Measurements from ENCODE around the gene TMEM38B. TPM values are rescaled to one million over a fixed set of nuclear protein-coding genes. Genes with fewer than 3 reads are reported as not detected.
A peak's percentile ranks its signal among the peaks of the same experiment; 100 is the strongest.

Gene TMEM38B
- polyA plus RNA-seq (ENCODE audit: low read depth in 6 of 6): 10 to 100 TPM; 30.7 to 71.1 (median 43.2) TPM

GRCh38 chr9:105694190-105694847 is at the start of gene TMEM38B:
Gene TMEM38B (plus strand): TSS chr9:105694541. CDS start chr9:105694661, 120 bp downstream.
- ATAC-seq (ENCODE audit: low read depth in 2 of 2) (peak; percentile 78 to 80), DNase-seq (peak; percentile 84)
- Mint-ChIP-seq H3K27ac (peak within 1 kb of the TSS; percentile 32 to 94 (median 91)), H3K4me1 (peaks cover 18 to 24% (median 18%) of the 10 kb centered on the region in 3 donors), H3K4me3 (peak within 1 kb of the TSS; percentile 74 to 97 (median 88)), H3K9me3 (no peaks in the 10 kb centered on the region), H3K27me3 (peaks cover 8 to 18% (median 15%) of the 10 kb centered on the region in 3 donors), H3K36me3 (no peaks in the 10 kb centered on the region)

- no peak overlapping the region for H3K4me3 Mint-ChIP-seq
- H3K36me3 Mint-ChIP-seq: no peaks in the 10 kb centered on the region
- DNase-seq (no peak), ATAC-seq (ENCODE audit: low read depth in 2 of 2) (no peak)
- no peaks in the 10 kb centered on the region for H3K9me3 Mint-ChIP-seq
- H3K4me1 Mint-ChIP-seq: no peaks in the 10 kb centered on the region
- H3K27me3 Mint-ChIP-seq: no peaks in the 10 kb centered on the region
- no peak overlapping the region for H3K27ac Mint-ChIP-seq
Measured at GRCh38 chr9:105646879-105647594, 47.3 kb upstream of the TMEM38B start.

GRCh38 chr9:105647595-105648349 is 46.6 kb upstream of the TMEM38B start:
- Mint-ChIP-seq H3K4me3 (no peak overlapping the region), H3K27me3 (no peaks in the 10 kb centered on the region), H3K36me3 (no peaks in the 10 kb centered on the region)

GRCh38 chr9:105651806-105652205 is 42.5 kb upstream of the TMEM38B start:
- Mint-ChIP-seq H3K9me3 (peaks cover 0 to 3% (median 0%) of the 10 kb centered on the region in 7 donors), H3K27ac (peak overlapping the region in 1 of 6 donors; percentile 21), H3K27me3 (peaks cover 0 to 12% (median 11%) of the 10 kb centered on the region in 3 donors), H3K36me3 (no peaks in the 10 kb centered on the region), H3K4me1 (peaks cover 5 to 12% (median 6%) of the 10 kb centered on the region in 3 donors), H3K4me3 (no peak overlapping the region)
- DNase-seq (no peak), ATAC-seq (ENCODE audit: low read depth in 2 of 2) (no peak)

More at GRCh38 chr9:105647595-105648349, 46.6 kb upstream of the TMEM38B start:
- ATAC-seq (ENCODE audit: low read depth in 2 of 2): no peak
- Mint-ChIP-seq H3K9me3 (peaks cover 0 to under 1% (median 0%) of the 10 kb centered on the region in 7 donors), H3K27ac (no peak overlapping the region), H3K4me1 (no peaks in the 10 kb centered on the region)
- DNase-seq: no peak

- ATAC-seq (ENCODE audit: low read depth in 2 of 2) (peak; percentile 73 to 77), DNase-seq (peak; percentile 14)
- Mint-ChIP-seq H3K27ac (peak overlapping the region in 5 of 6 donors; percentile 18 to 82 (median 36)), H3K4me3 (peak overlapping the region; percentile 81 to 94 (median 87)), H3K4me1 (peaks cover 16 to 22% (median 19%) of the 10 kb centered on the region in 3 donors), H3K36me3 (no peaks in the 10 kb centered on the region), H3K27me3 (peaks cover 7 to 29% (median 23%) of the 10 kb centered on the region in 3 donors), H3K9me3 (peaks cover 0 to 3% (median 0%) of the 10 kb centered on the region in 7 donors)
Measured at GRCh38 chr9:105656131-105656921, 38.0 kb upstream of the TMEM38B start.

GRCh38 chr9:105658351-105658750 is 36.0 kb upstream of the TMEM38B start:
- ATAC-seq (ENCODE audit: low read depth in 2 of 2): no peak
- no peaks in the 10 kb centered on the region for H3K36me3 Mint-ChIP-seq
- peaks cover 33 to 37% (median 34%) of the 10 kb centered on the region in 3 donors for H3K4me1 Mint-ChIP-seq
- no peaks in the 10 kb centered on the region for H3K9me3 Mint-ChIP-seq
- peak overlapping the region in 1 of 8 donors; percentile 33 for H3K4me3 Mint-ChIP-seq
- H3K27me3 Mint-ChIP-seq: peaks cover 7 to 29% (median 23%) of the 10 kb centered on the region in 3 donors
- no peak for DNase-seq
- no peak overlapping the region for H3K27ac Mint-ChIP-seq

GRCh38 chr9:105661011-105661410 is 33.3 kb upstream of the TMEM38B start:
- Mint-ChIP-seq H3K9me3 (peaks cover 0 to 2% (median 0%) of the 10 kb centered on the region in 7 donors), H3K4me1 (peaks cover 28 to 44% (median 39%) of the 10 kb centered on the region in 3 donors), H3K4me3 (peak overlapping the region in 5 of 8 donors; percentile 1 to 86 (median 65)), H3K27me3 (peaks cover 7 to 23% (median 17%) of the 10 kb centered on the region in 3 donors), H3K36me3 (no peaks in the 10 kb centered on the region), H3K27ac (peak overlapping the region in 5 of 6 donors; percentile 9 to 95 (median 78))
- no peak for DNase-seq
- no peak for ATAC-seq (ENCODE audit: low read depth in 2 of 2)

GRCh38 chr9:105662184-105663104 is 31.9 kb upstream of the TMEM38B start, which contains the start of gene TAL2:
Gene TAL2 (plus strand): TSS chr9:105662457. CDS start chr9:105662497, 40 bp downstream.
- no peaks in the 10 kb centered on the region for H3K36me3 Mint-ChIP-seq
- H3K27me3 Mint-ChIP-seq: peaks cover 7 to 12% (median 11%) of the 10 kb centered on the region in 3 donors
- H3K27ac Mint-ChIP-seq: peak within 1 kb of the TSS; percentile 78 to 98 (median 92)
- peaks cover 0 to 2% (median 0%) of the 10 kb centered on the region in 7 donors for H3K9me3 Mint-ChIP-seq
- peaks cover 20 to 36% (median 28%) of the 10 kb centered on the region in 3 donors for H3K4me1 Mint-ChIP-seq
- DNase-seq: peak; percentile 71
- peak within 1 kb of the TSS; percentile 3 to 86 (median 56) for H3K4me3 Mint-ChIP-seq
- peak; percentile 95 to 97 for ATAC-seq (ENCODE audit: low read depth in 2 of 2)

GRCh38 chr9:105663914-105664313 is 30.4 kb upstream of the TMEM38B start:
- Mint-ChIP-seq H3K36me3 (no peaks in the 10 kb centered on the region), H3K4me3 (no peak overlapping the region), H3K27ac (no peak overlapping the region), H3K9me3 (peaks cover 0 to 2% (median 0%) of the 10 kb centered on the region in 7 donors), H3K27me3 (peaks cover 0 to 9% (median 7%) of the 10 kb centered on the region in 3 donors), H3K4me1 (peaks cover 20 to 36% (median 28%) of the 10 kb centered on the region in 3 donors)
- ATAC-seq (ENCODE audit: low read depth in 2 of 2) (no peak), DNase-seq (no peak)

- H3K36me3 Mint-ChIP-seq: peaks cover 3 to 7% of the 10 kb centered on the region in 2 donors
- no peak overlapping the region for H3K27ac Mint-ChIP-seq
- DNase-seq (no peak), ATAC-seq (ENCODE audit: low read depth in 2 of 2) (no peak)
- H3K9me3 Mint-ChIP-seq: peaks cover 0 to 6% (median 5%) of the 10 kb centered on the region in 7 donors
- peaks cover 0 to 9% (median 7%) of the 10 kb centered on the region in 3 donors for H3K27me3 Mint-ChIP-seq
- H3K4me1 Mint-ChIP-seq: peaks cover 3 to 17% (median 12%) of the 10 kb centered on the region in 3 donors
- H3K4me3 Mint-ChIP-seq: no peak overlapping the region
Measured at GRCh38 chr9:105667867-105668266, 26.5 kb upstream of the TMEM38B start.

- H3K36me3 Mint-ChIP-seq: peaks cover 10 to 11% of the 10 kb centered on the region in 2 donors
- ATAC-seq (ENCODE audit: low read depth in 2 of 2) (no peak), DNase-seq (no peak)
- no peak overlapping the region for H3K27ac Mint-ChIP-seq
- peaks cover 11 to 21% (median 19%) of the 10 kb centered on the region in 3 donors for H3K4me1 Mint-ChIP-seq
- H3K27me3 Mint-ChIP-seq: peaks cover 0 to 9% (median 7%) of the 10 kb centered on the region in 3 donors
- H3K4me3 Mint-ChIP-seq: no peak overlapping the region
- peaks cover 3 to 14% (median 10%) of the 10 kb centered on the region in 7 donors for H3K9me3 Mint-ChIP-seq
Measured at GRCh38 chr9:105670315-105670714, 24.0 kb upstream of the TMEM38B start.
